SK-N-SH (cell line): ENCODE results near the gene NMBR. TPM values are rescaled to one million over a fixed set of nuclear protein-coding genes. Genes with fewer than 3 reads are reported as not detected.

Source experiments
- CTCF ChIA-PET: fragments of 300-600, 350-600 bp; formaldehyde crosslinking; extraction: SDS; loops from one replicate; lab custom pipeline; 2021; lab: Yijun Ruan, JAX
- POLR2A ChIA-PET: fragments of 350-600 bp; sonication (Branson Sonifier 250); formaldehyde crosslinking; extraction: SDS; loops from one replicate; lab custom pipeline; 2020; ENCODE audit warnings: antibody characterized with exemption, inconsistent platforms; lab: Yijun Ruan, JAX
- DNase-seq: peaks from one replicate; pipeline ENCODE4 v3.0.0; 2012
- H2AFZ ChIP-seq: fragments of 200-600 bp; sonication (generic); 2 replicates; pipeline ENCODE4 v1.8.1; 2016; ENCODE audit warnings: antibody characterized with exemption, mild to moderate bottlenecking, low read depth
- H3F3A ChIP-seq: fragments of 200-600 bp; sonication (generic); replicated peaks from 2 replicates; pipeline ENCODE3; 2016; ENCODE audit warnings: antibody characterized with exemption, mild to moderate bottlenecking; ENCODE audit not compliant: insufficient read depth
- H3K27ac ChIP-seq, 2 experiments: fragments of 200-500 bp in 1 of 2; fragments of 200-600 bp in 1 of 2; sonication (Bioruptor generic) in 1 of 2; sonication (generic), shearing (Covaris generic) in 1 of 2; 2 replicates each; pipeline versions ENCODE4 v1.5.1 to v1.6.1; 2014 to 2016; ENCODE audit warnings: low read depth in 2 of 2, inconsistent platforms in 1 of 2, low read length in 1 of 2, mild to moderate bottlenecking in 1 of 2, mixed read lengths in 1 of 2
- H3K27me3 ChIP-seq: fragments of 200-600 bp; sonication (generic), shearing (Covaris generic); 2 replicates; pipeline ENCODE4 v1.6.1; 2016; ENCODE audit warnings: mixed run types; ENCODE audit not compliant: insufficient read depth
- H3K36me3 ChIP-seq, 2 experiments: fragments of 200-500 bp in 1 of 2; fragments of 200-600 bp in 1 of 2; sonication (Bioruptor generic) in 1 of 2; sonication (generic) in 1 of 2; replicated peaks in 1 of 2; 2 replicates each; pipeline versions ENCODE3 to v1.5.1; 2014 to 2016; ENCODE audit warnings: low read length in 1 of 2, mild to moderate bottlenecking in 1 of 2; ENCODE audit not compliant: insufficient read depth in 2 of 2, control insufficient read depth in 1 of 2
- H3K4me1 ChIP-seq, 2 experiments: fragments of 200-500 bp in 1 of 2; fragments of 200-600 bp in 1 of 2; sonication (Bioruptor generic) in 1 of 2; sonication (generic), shearing (Covaris generic) in 1 of 2; 2 replicates each; pipeline versions ENCODE4 v1.5.1 to v1.6.1; 2014 to 2016; ENCODE audit warnings: low read depth in 1 of 2, low read length in 1 of 2, mixed run types in 1 of 2; ENCODE audit not compliant: insufficient read depth in 2 of 2, control insufficient read depth in 1 of 2
- H3K4me2 ChIP-seq: fragments of 200-600 bp; sonication (generic), shearing (Covaris generic); 2 replicates; pipeline ENCODE4 v1.6.1; 2017; ENCODE audit warnings: mixed run types
- H3K4me3 ChIP-seq, 2 experiments: fragments of 200-500 bp in 1 of 2; fragments of 200-600 bp in 1 of 2; sonication (Bioruptor generic) in 1 of 2; sonication (generic), shearing (Covaris generic) in 1 of 2; 2 replicates each; pipeline versions ENCODE4 v1.5.1 to v1.8.1; 2014 to 2016; ENCODE audit warnings: low read depth in 2 of 2, inconsistent platforms in 1 of 2, low read length in 1 of 2, mild to moderate bottlenecking in 1 of 2, mixed read lengths in 1 of 2, moderate library complexity in 1 of 2
- H3K79me2 ChIP-seq: fragments of 200-600 bp; sonication (generic); 2 replicates; pipeline ENCODE4 v1.8.1; 2017; ENCODE audit warnings: mild to moderate bottlenecking; ENCODE audit not compliant: insufficient read depth
- H3K9ac ChIP-seq: fragments of 200-600 bp; sonication (generic); 2 replicates; pipeline ENCODE4 v1.6.1; 2017; ENCODE audit warnings: mixed run types
- H3K9me2 ChIP-seq: fragments of 200-600 bp; sonication (generic); 2 replicates; pipeline ENCODE4 v1.6.1; 2017; ENCODE audit warnings: mixed run types
- H3K9me3 ChIP-seq: fragments of 200-600 bp; sonication (generic); 2 replicates; pipeline ENCODE4 v1.6.1; 2017; ENCODE audit warnings: mixed run types, mild to moderate bottlenecking, moderate library complexity
- H4K20me1 ChIP-seq: fragments of 200-600 bp; sonication (generic); 2 replicates; pipeline ENCODE4 v1.6.1; 2017; ENCODE audit warnings: mild to moderate bottlenecking, mixed run types; ENCODE audit not compliant: insufficient read depth
- CHD2 ChIP-seq: fragments of 150-350 bp; IDR thresholded peaks from 2 replicates; pipeline ENCODE4 v1.6.1; 2018; ENCODE audit warnings: low read length; ENCODE audit not compliant: partially characterized antibody
- CTCF ChIP-seq: fragments of 200-600 bp; sonication (generic); IDR thresholded peaks from 2 replicates; pipeline ENCODE4 v1.6.1; 2017; ENCODE audit warnings: antibody characterized with exemption, mild to moderate bottlenecking, moderate library complexity
- FOXJ3 ChIP-seq: sonication (generic); formaldehyde crosslinking; IDR thresholded peaks from 2 replicates; pipeline ENCODE4 v1.5.1; 2020; ENCODE audit warnings: mild to moderate bottlenecking, missing genetic modification reagents
- GABPA ChIP-seq: IDR thresholded peaks from 2 replicates; pipeline ENCODE4 v1.4.0; 2012; ENCODE audit warnings: low read depth, mild to moderate bottlenecking
- GATA2 ChIP-seq: sonication (generic); formaldehyde crosslinking; IDR thresholded peaks from 2 replicates; pipeline ENCODE4 v1.5.0; 2020; ENCODE audit warnings: mild to moderate bottlenecking, missing genetic modification reagents
- JUND ChIP-seq: IDR thresholded peaks from 2 replicates; pipeline ENCODE4 v1.4.0; 2012
- MEF2A ChIP-seq: IDR thresholded peaks from 2 replicates; pipeline ENCODE4 v1.4.0; 2012; ENCODE audit warnings: low read depth, borderline replicate concordance
- NFIC ChIP-seq: IDR thresholded peaks from 2 replicates; pipeline ENCODE4 v1.4.0; 2012; ENCODE audit warnings: borderline replicate concordance
- NRF1 ChIP-seq: IDR thresholded peaks from 2 replicates; pipeline ENCODE4 v1.6.1; 2012; ENCODE audit warnings: low read depth, mild to moderate bottlenecking, low read length
- RFX5 ChIP-seq: IDR thresholded peaks from 2 replicates; pipeline ENCODE4 v1.6.1; 2012; ENCODE audit warnings: mild to moderate bottlenecking, improper control_type of control experiment, low read length
- SIN3A ChIP-seq: IDR thresholded peaks from 2 replicates; pipeline ENCODE4 v1.6.1; 2012; ENCODE audit warnings: low read depth, mild to moderate bottlenecking, low read length, moderate library complexity, borderline replicate concordance
- TAF1 ChIP-seq: IDR thresholded peaks from 2 replicates; pipeline ENCODE4 v1.6.1; 2012; ENCODE audit warnings: low read depth, mild to moderate bottlenecking, low read length, moderate library complexity, borderline replicate concordance
- TEAD4 ChIP-seq: IDR thresholded peaks from 2 replicates; pipeline ENCODE4 v1.4.0; 2012; ENCODE audit warnings: mild to moderate bottlenecking, borderline replicate concordance; ENCODE audit not compliant: insufficient read depth
- USF2 ChIP-seq: fragments of 150-350 bp; IDR thresholded peaks from 2 replicates; pipeline ENCODE4 v1.6.1; 2017; ENCODE audit warnings: antibody characterized with exemption, low read length, low read depth, borderline replicate concordance
- ZBTB33 ChIP-seq: IDR thresholded peaks from 2 replicates; pipeline ENCODE4 v1.4.0; 2012; ENCODE audit warnings: low read depth, borderline replicate concordance
- WGBS: methylation state at CpG from one replicate; pipeline ENCODE4 v1.1.6; 2017; ENCODE audit warnings: low lambda C conversion rate; 5-methylcytosine and 5-hydroxymethylcytosine counted together
- polyA plus RNA-seq, 3 experiments: library from polyadenylated mRNA; depleted of rRNA; stranded (reverse); fragments of >200 nt; gene quantifications; 2 replicates each; pipeline ENCODE4 v1.2.3, GENCODE V29; 2012
- TF ChIP-seq, protein P1 (sequence below): IDR thresholded peaks from 2 replicates; pipeline ENCODE4 v1.6.1; 2012; ENCODE audit warnings: mild to moderate bottlenecking, low read depth, low read length, moderate library complexity
- TF ChIP-seq, protein P2 (sequence below): IDR thresholded peaks from 2 replicates; pipeline ENCODE4; 2012

The NMBR gene
- polyA plus RNA-seq, 1 of the 3 experiments (the other 2 are of a cell fraction), result not detected

- ChIA-PET CTCF (interaction anchor here (1.3 to 1.6 kb wide), 2 partner anchors 12 to 14 kb away, joined by 3 read pairs; no protein-coding TSS in a partner anchor), POLR2A (no interaction called here)
- Histone ChIP-seq H3K9ac (no peak overlapping the region), H3K27me3 (no peaks in the 10 kb centered on the region), H3K4me1 (no peaks in the 10 kb centered on the region; a peak in 1 of 4 replicates), H4K20me1 (no peaks in the 10 kb centered on the region), H3K79me2 (no peaks in the 10 kb centered on the region), H2AFZ (no peak overlapping the region), H3F3A (no peaks in the 10 kb centered on the region), H3K4me2 (no peak overlapping the region), H3K9me2 (no peaks in the 10 kb centered on the region), H3K27ac (no peak overlapping the region), H3K4me3 (no peak overlapping the region), H3K9me3 (no peaks in the 10 kb centered on the region), H3K36me3 (no peaks in the 10 kb centered on the region)
- no peak for DNase-seq
- TF ChIP-seq RFX5, result no peak
- no peak for TF ChIP-seq SIN3A
- TF ChIP-seq GABPA, result no peak
- TF ChIP-seq ZBTB33, result no peak
- TF ChIP-seq, protein P1, sequence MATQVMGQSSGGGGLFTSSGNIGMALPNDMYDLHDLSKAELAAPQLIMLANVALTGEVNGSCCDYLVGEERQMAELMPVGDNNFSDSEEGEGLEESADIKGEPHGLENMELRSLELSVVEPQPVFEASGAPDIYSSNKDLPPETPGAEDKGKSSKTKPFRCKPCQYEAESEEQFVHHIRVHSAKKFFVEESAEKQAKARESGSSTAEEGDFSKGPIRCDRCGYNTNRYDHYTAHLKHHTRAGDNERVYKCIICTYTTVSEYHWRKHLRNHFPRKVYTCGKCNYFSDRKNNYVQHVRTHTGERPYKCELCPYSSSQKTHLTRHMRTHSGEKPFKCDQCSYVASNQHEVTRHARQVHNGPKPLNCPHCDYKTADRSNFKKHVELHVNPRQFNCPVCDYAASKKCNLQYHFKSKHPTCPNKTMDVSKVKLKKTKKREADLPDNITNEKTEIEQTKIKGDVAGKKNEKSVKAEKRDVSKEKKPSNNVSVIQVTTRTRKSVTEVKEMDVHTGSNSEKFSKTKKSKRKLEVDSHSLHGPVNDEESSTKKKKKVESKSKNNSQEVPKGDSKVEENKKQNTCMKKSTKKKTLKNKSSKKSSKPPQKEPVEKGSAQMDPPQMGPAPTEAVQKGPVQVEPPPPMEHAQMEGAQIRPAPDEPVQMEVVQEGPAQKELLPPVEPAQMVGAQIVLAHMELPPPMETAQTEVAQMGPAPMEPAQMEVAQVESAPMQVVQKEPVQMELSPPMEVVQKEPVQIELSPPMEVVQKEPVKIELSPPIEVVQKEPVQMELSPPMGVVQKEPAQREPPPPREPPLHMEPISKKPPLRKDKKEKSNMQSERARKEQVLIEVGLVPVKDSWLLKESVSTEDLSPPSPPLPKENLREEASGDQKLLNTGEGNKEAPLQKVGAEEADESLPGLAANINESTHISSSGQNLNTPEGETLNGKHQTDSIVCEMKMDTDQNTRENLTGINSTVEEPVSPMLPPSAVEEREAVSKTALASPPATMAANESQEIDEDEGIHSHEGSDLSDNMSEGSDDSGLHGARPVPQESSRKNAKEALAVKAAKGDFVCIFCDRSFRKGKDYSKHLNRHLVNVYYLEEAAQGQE, result no peak
- TF ChIP-seq USF2, result no peak
- no peak for TF ChIP-seq NRF1
- no peak for TF ChIP-seq FOXJ3
- no peak for TF ChIP-seq TAF1
- TF ChIP-seq, protein P2, sequence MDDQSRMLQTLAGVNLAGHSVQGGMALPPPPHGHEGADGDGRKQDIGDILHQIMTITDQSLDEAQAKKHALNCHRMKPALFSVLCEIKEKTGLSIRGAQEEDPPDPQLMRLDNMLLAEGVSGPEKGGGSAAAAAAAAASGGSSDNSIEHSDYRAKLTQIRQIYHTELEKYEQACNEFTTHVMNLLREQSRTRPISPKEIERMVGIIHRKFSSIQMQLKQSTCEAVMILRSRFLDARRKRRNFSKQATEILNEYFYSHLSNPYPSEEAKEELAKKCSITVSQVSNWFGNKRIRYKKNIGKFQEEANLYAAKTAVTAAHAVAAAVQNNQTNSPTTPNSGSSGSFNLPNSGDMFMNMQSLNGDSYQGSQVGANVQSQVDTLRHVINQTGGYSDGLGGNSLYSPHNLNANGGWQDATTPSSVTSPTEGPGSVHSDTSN, result no peak
- TF ChIP-seq CHD2, result no peak
- TF ChIP-seq TEAD4, result no peak
- TF ChIP-seq GATA2 (CRISPR knock-in tag), result no peak
- no peak for TF ChIP-seq CTCF
- no peak for TF ChIP-seq NFIC
- TF ChIP-seq JUND, result no peak
- TF ChIP-seq MEF2A, result no peak
- WGBS, result 30% methylated on average over 3 of the region's 3 CpGs
Observed at GRCh38 chr6:142058551-142059290, 88.2 kb downstream of the NMBR start.
